CD4-positive, CD25-positive, alpha-beta regulatory T cell (primary cell): ENCODE data around the gene FRMD4B. TPM values are rescaled to one million over a fixed set of nuclear protein-coding genes. Genes with fewer than 3 reads are reported as not detected.

Source experiments
- ATAC-seq, 2 donors: fragments of 150-1000 bp; cut with Tn5 transposase; one replicate each; pipeline ENCODE4 v1.10.0; 2021; ENCODE audit warnings: low read depth in 2 of 2, moderate number of reproducible peaks in 2 of 2, moderate library complexity in 1 of 2
- DNase-seq, 3 donors: peaks; one replicate each; pipeline versions ENCODE4 v3.0.0 to v3.0.0-alpha.2; 2012 to 2022; ENCODE audit warnings: mixed read lengths in 1 of 3
- H3K27ac ChIP-seq: one replicate; pipeline ENCODE4 v1.7.0; 2013; ENCODE audit warnings: mild to moderate bottlenecking, low read length; ENCODE audit not compliant: insufficient read depth, poor library complexity, severe bottlenecking
- H3K27me3 ChIP-seq: one replicate; pipeline ENCODE4 v1.7.0; 2013; ENCODE audit warnings: low read length; ENCODE audit not compliant: control insufficient read depth, insufficient read depth
- H3K36me3 ChIP-seq: one replicate; pipeline ENCODE4 v1.7.0; 2013; ENCODE audit warnings: mild to moderate bottlenecking, low read length, moderate library complexity; ENCODE audit not compliant: control insufficient read depth, insufficient read depth
- H3K4me1 ChIP-seq: 2 replicates; pipeline ENCODE4 v1.7.0; 2013; ENCODE audit warnings: mild to moderate bottlenecking, low read length; ENCODE audit not compliant: insufficient read depth, control insufficient read depth, poor library complexity, severe bottlenecking
- H3K4me3 ChIP-seq: one replicate; pipeline ENCODE4 v1.7.0; 2013; ENCODE audit warnings: low read depth, mild to moderate bottlenecking, low read length, moderate library complexity
- H3K9me3 ChIP-seq, 2 experiments: 1 replicate in 1 of 2; 2 replicates in 1 of 2; pipeline ENCODE4 v1.7.0; 2013; ENCODE audit warnings: low read length in 2 of 2, mild to moderate bottlenecking in 1 of 2, moderate library complexity in 1 of 2; ENCODE audit not compliant: control insufficient read depth in 2 of 2
- H3K27ac Mint-ChIP-seq, 3 donors: one replicate each; pipeline ENCODE4 v1.8.0; 2020 to 2022; ENCODE audit warnings: mild to moderate bottlenecking in 3 of 3, mixed read lengths in 3 of 3, moderate library complexity in 2 of 3
- H3K27me3 Mint-ChIP-seq: one replicate; pipeline ENCODE4 v1.8.0; 2022; ENCODE audit warnings: mild to moderate bottlenecking, mixed read lengths
- H3K36me3 Mint-ChIP-seq: one replicate; pipeline ENCODE4 v1.8.0; 2020; ENCODE audit warnings: mixed read lengths
- H3K4me1 Mint-ChIP-seq, 4 donors: one replicate each; pipeline ENCODE4 v1.8.0; 2020 to 2022; ENCODE audit warnings: mixed read lengths in 4 of 4, mild to moderate bottlenecking in 1 of 4
- H3K4me3 Mint-ChIP-seq, 4 donors: one replicate each; pipeline ENCODE4 v1.8.0; 2020 to 2022; ENCODE audit warnings: mild to moderate bottlenecking in 4 of 4, mixed read lengths in 4 of 4, moderate library complexity in 3 of 4
- H3K9me3 Mint-ChIP-seq, 7 donors: one replicate each; pipeline ENCODE4 v1.8.0; 2020 to 2022; ENCODE audit warnings: mixed read lengths in 7 of 7, mild to moderate bottlenecking in 3 of 7, moderate library complexity in 2 of 7
- polyA plus RNA-seq, 4 donors: library from polyadenylated mRNA; unstranded; fragments of 300-500 nt; fragmentation: Illumina TruSeq; gene quantifications; one replicate each; pipeline ENCODE4 v1.2.3, GENCODE V29; 2021
- total RNA-seq: library from RNA; stranded (reverse); gene quantifications from one replicate; pipeline ENCODE4 v1.2.3, GENCODE V29; 2022

The FRMD4B gene
- total and polyA plus RNA-seq, 5 donors from 2014 or later, result 8.6 to 54.7 (median 9.8) TPM

DNA sequence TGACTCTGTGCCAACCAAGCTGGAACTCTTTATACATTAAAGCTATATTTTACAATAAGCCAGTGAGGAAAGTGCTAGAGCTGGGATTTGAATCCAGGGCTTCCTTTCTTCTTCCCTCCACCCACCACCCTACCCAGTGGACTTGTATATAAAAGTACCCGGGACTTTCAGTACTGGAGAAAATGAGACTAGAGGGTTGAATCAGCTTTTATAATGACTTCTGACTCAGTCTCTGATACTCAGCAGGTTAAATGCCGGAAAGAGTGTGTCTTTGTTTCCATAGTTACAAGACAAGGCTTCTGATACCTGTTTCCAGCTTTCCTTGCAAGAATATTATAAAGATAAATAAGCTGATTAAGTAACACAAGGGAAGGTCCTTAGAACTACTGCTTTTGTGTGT lies 80.9 kb downstream of the FRMD4B start:
- peaks cover 3% of the 10 kb centered on the region for H3K4me1 ChIP-seq
- no peaks in the 10 kb centered on the region for H3K9me3 ChIP-seq
- no peaks in the 10 kb centered on the region for H3K27me3 ChIP-seq
- ATAC-seq (no peak), DNase-seq (peak in 1 of 3 donors; percentile 17)
- H3K4me1 Mint-ChIP-seq, result peaks cover 0 to 13% (median 8%) of the 10 kb centered on the region in 4 donors
- H3K36me3 Mint-ChIP-seq, result no peaks in the 10 kb centered on the region
- H3K27ac Mint-ChIP-seq, result no peak overlapping the region
- no peaks in the 10 kb centered on the region for H3K9me3 Mint-ChIP-seq
- H3K4me3 Mint-ChIP-seq, result no peak overlapping the region
- H3K4me3 ChIP-seq, result no peak overlapping the region
- no peaks in the 10 kb centered on the region for H3K27me3 Mint-ChIP-seq
- H3K36me3 ChIP-seq, result no peaks in the 10 kb centered on the region
- no peak overlapping the region for H3K27ac ChIP-seq

DNA sequence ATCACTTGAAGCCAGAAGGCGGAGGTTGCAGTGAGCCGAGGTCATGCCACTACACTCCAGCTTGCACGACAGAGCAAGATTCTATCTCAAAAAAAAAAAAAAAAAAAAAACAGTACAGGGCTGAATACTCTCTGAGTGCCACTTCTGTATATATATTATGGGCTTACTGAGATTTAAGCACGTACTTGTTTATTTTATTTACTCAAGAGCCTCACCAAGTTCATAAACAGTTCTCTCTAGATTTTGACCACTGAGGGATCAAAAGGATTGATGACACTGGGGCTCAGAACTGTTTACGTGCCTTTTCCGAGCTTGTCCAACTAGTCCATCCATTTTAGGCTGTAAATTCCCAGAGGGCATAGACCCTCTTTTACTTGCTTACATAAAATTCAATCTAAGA lies 81.5 kb downstream of the FRMD4B start:
- H3K9me3 ChIP-seq, result no peaks in the 10 kb centered on the region
- Mint-ChIP-seq H3K4me3 (no peak overlapping the region), H3K9me3 (no peaks in the 10 kb centered on the region), H3K27me3 (no peaks in the 10 kb centered on the region), H3K4me1 (peaks cover 0 to 13% (median 8%) of the 10 kb centered on the region in 4 donors), H3K27ac (no peak overlapping the region), H3K36me3 (no peaks in the 10 kb centered on the region)
- H3K27ac ChIP-seq, result no peak overlapping the region
- peaks cover 3% of the 10 kb centered on the region for H3K4me1 ChIP-seq
- no peak for ATAC-seq
- H3K4me3 ChIP-seq, result no peak overlapping the region
- DNase-seq, result no peak
- H3K27me3 ChIP-seq, result no peaks in the 10 kb centered on the region
- H3K36me3 ChIP-seq, result no peaks in the 10 kb centered on the region

DNA sequence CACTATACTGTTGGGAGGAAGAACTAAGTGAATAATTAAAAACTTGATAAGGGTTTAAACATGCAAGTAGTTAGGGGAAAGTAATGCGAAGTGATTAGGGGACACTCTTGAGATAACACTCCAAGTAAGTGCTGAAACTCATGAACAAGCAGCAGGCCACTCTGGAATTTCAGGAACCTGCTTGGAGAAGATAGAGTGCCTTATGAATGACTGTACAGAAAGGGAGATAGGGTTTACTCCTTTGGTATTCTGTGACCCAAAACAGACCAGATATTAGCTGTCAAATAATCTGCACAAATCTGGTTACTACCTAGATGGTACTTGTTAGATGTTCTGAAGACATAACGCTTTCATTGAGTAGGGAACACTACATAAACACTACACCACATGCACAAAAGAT lies 85.6 kb downstream of the FRMD4B start:
- ATAC-seq (no peak), DNase-seq (no peak)
- Histone ChIP-seq H3K27me3 (no peaks in the 10 kb centered on the region), H3K4me1 (no peaks in the 10 kb centered on the region), H3K4me3 (no peak overlapping the region), H3K27ac (no peak overlapping the region), H3K36me3 (no peaks in the 10 kb centered on the region), H3K9me3 (no peaks in the 10 kb centered on the region)
- H3K4me1 Mint-ChIP-seq, result peaks cover 0 to 5% (median 0%) of the 10 kb centered on the region in 4 donors
- H3K36me3 Mint-ChIP-seq, result no peaks in the 10 kb centered on the region
- no peaks in the 10 kb centered on the region for H3K27me3 Mint-ChIP-seq
- H3K27ac Mint-ChIP-seq, result no peak overlapping the region
- H3K9me3 Mint-ChIP-seq, result no peaks in the 10 kb centered on the region
- H3K4me3 Mint-ChIP-seq, result no peak overlapping the region

DNA sequence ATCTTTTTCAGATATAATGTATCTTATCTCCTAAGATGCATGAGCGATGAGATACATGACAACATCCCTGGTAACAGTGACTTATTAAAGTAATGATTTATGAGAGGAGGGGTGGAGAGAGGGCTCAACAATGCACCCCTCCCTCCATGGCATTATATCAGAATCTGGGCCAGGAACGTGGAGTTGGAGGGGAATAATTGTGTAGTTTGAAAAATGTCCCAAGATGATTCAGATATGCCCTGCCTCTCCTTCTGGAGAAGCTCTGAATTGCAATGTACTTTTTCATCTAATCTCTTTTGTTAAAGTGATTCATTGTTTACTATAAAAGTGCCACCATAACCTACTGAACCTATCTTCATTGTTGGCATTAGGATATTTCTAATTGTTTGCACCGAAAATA lies 86.5 kb downstream of the FRMD4B start:
- no peak overlapping the region for H3K4me3 Mint-ChIP-seq
- no peaks in the 10 kb centered on the region for H3K27me3 Mint-ChIP-seq
- ATAC-seq (no peak), DNase-seq (no peak)
- H3K9me3 ChIP-seq, result no peaks in the 10 kb centered on the region
- no peak overlapping the region for H3K27ac ChIP-seq
- no peak overlapping the region for H3K4me3 ChIP-seq
- no peaks in the 10 kb centered on the region for H3K27me3 ChIP-seq
- H3K9me3 Mint-ChIP-seq, result no peaks in the 10 kb centered on the region
- no peaks in the 10 kb centered on the region for H3K4me1 ChIP-seq
- H3K36me3 ChIP-seq, result no peaks in the 10 kb centered on the region
- H3K36me3 Mint-ChIP-seq, result no peaks in the 10 kb centered on the region
- no peak overlapping the region for H3K27ac Mint-ChIP-seq
- H3K4me1 Mint-ChIP-seq, result no peaks in the 10 kb centered on the region

DNA sequence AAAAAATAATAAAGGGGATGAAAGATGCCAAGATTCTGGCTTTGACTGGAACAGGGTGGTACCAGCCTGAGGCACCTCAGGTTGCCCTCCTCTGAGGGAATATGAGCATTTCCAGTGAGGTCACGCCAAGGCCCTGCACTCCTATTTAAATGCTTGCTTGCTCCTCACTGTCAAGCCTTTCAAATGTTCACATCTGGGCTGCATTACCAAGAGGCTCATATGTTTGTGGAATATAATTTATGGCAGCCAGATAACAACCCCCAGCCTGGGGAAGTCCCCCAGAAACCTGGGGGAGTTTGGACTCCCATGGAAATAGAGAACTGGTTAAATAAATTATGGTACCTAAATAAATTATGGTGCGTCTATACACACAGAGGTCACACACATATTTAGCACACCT lies 88.4 kb downstream of the FRMD4B start:
- Mint-ChIP-seq H3K27me3 (no peaks in the 10 kb centered on the region), H3K4me3 (no peak overlapping the region), H3K36me3 (no peaks in the 10 kb centered on the region), H3K27ac (no peak overlapping the region), H3K9me3 (no peaks in the 10 kb centered on the region), H3K4me1 (no peaks in the 10 kb centered on the region)
- DNase-seq, result no peak
- Histone ChIP-seq H3K27ac (no peak overlapping the region), H3K36me3 (no peaks in the 10 kb centered on the region), H3K4me3 (no peak overlapping the region), H3K4me1 (no peaks in the 10 kb centered on the region), H3K9me3 (no peaks in the 10 kb centered on the region), H3K27me3 (no peaks in the 10 kb centered on the region)
- no peak for ATAC-seq

DNA sequence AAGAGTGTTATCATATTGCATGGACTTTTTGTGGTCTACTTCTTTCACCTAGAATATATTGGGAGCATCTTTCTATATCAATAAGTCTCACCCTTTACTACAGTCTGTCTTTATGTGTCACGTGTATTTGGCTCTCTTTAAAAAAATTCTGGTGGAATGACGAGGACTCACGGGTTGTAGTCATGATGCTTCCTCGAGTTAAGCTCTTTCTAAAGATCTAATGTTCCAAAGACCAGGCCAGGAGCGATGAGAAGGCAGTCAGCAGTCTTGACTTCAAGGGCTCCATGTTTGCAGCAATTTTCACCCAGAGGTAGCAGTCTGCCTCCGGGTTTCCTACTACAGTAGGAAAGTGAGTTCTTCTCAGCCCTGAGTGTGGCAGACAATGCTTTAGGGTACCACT lies 88.9 kb downstream of the FRMD4B start:
- ATAC-seq, result no peak
- no peaks in the 10 kb centered on the region for H3K27me3 ChIP-seq
- no peaks in the 10 kb centered on the region for H3K36me3 ChIP-seq
- no peaks in the 10 kb centered on the region for H3K9me3 ChIP-seq
- Mint-ChIP-seq H3K4me1 (no peaks in the 10 kb centered on the region), H3K27ac (no peak overlapping the region), H3K4me3 (no peak overlapping the region), H3K36me3 (no peaks in the 10 kb centered on the region), H3K27me3 (no peaks in the 10 kb centered on the region), H3K9me3 (no peaks in the 10 kb centered on the region)
- no peaks in the 10 kb centered on the region for H3K4me1 ChIP-seq
- no peak overlapping the region for H3K27ac ChIP-seq
- no peak overlapping the region for H3K4me3 ChIP-seq
- no peak for DNase-seq

DNA sequence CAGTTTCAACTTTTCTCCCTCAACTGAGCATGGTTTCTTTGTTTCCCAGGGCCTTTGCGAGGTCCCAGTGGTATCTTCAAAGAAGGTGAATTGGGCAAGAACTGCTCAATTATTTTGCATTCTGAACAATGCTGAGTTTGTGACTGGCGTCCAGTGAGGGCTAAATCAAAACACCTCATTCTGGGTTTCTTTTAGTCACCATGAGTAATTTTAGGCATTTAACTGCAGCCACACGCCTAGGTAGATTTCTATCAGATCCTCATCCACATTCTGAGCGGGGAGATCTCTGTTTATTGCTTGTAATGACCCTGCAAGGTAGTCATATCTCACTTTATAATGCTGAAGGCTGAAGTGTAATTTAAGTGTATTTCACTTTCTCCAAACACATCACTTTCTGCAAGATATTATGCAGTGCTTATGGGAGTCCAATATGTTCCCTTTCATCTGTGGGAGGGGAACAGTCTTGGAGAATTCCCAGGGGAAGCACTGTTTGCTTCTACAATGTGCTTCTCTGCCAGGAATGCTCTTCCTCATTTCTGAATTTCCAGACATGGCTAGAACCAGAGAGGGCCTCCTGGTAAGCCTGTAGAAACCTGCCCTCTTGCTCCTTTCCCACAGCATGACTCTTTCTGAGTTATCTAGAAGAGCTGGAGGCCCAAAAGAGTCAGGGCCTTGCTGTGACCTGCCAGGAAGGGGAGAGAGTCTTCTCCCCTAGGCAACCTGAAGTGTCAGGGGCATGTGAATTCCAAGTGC lies 91.7 kb downstream of the FRMD4B start:
- no peaks in the 10 kb centered on the region for H3K27me3 Mint-ChIP-seq
- H3K9me3 ChIP-seq, result no peaks in the 10 kb centered on the region
- no peak for DNase-seq
- H3K27ac ChIP-seq, result no peak overlapping the region
- no peak overlapping the region for H3K4me3 ChIP-seq
- no peaks in the 10 kb centered on the region for H3K36me3 Mint-ChIP-seq
- H3K27me3 ChIP-seq, result no peaks in the 10 kb centered on the region
- no peaks in the 10 kb centered on the region for H3K36me3 ChIP-seq
- H3K4me1 ChIP-seq, result no peaks in the 10 kb centered on the region
- no peaks in the 10 kb centered on the region for H3K9me3 Mint-ChIP-seq
- peaks cover 0 to 1% (median 0%) of the 10 kb centered on the region in 4 donors for H3K4me1 Mint-ChIP-seq
- ATAC-seq, result no peak
- H3K27ac Mint-ChIP-seq, result no peak overlapping the region
- no peak overlapping the region for H3K4me3 Mint-ChIP-seq

DNA sequence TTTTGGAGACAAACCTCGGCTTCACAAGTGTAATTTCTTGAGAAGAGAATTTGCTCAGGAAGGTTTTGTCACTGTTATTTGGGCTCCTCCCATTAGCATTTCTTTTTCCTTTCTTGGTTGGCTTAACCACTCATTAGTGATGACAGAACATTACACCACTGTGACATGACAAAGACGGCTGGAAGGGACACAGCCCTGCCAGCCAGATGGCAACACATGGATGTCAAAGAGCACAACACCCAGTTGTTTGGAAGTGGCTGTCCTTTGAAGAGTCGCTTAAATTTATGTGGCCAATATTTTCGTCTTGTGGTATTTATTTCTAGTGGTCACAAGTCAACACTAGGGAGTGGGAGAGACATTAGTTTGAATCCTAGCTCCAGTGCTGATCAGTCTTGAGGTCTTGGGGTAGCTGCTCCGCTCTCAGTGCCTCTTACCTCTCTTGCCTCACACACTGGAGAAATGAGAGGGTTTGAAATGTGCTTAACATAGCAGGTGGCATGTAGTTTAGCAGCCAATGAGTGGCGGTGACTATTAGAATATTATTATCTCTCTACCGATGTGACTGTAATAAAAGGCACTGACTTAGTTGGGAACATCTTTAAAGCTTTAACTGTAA lies 92.8 kb downstream of the FRMD4B start:
- Histone ChIP-seq H3K27ac (no peak overlapping the region), H3K27me3 (no peaks in the 10 kb centered on the region), H3K36me3 (no peaks in the 10 kb centered on the region), H3K4me3 (no peak overlapping the region), H3K9me3 (no peaks in the 10 kb centered on the region), H3K4me1 (peaks cover 5% of the 10 kb centered on the region)
- ATAC-seq (no peak), DNase-seq (no peak)
- H3K27ac Mint-ChIP-seq, result no peak overlapping the region
- peaks cover 0 to 8% (median 4%) of the 10 kb centered on the region in 4 donors for H3K4me1 Mint-ChIP-seq
- no peaks in the 10 kb centered on the region for H3K9me3 Mint-ChIP-seq
- no peaks in the 10 kb centered on the region for H3K27me3 Mint-ChIP-seq
- no peak overlapping the region for H3K4me3 Mint-ChIP-seq
- peaks cover 4% of the 10 kb centered on the region for H3K36me3 Mint-ChIP-seq
